Measurements from ENCODE around the gene HOXA13. TPM values are rescaled to one million over a fixed set of nuclear protein-coding genes. Genes with fewer than 3 reads are reported as not detected.
A peak's percentile ranks its signal among the peaks of the same experiment; 100 is the strongest.

Gene HOXA13
- total and polyA plus RNA-seq, 11 donors: not detected

DNA sequence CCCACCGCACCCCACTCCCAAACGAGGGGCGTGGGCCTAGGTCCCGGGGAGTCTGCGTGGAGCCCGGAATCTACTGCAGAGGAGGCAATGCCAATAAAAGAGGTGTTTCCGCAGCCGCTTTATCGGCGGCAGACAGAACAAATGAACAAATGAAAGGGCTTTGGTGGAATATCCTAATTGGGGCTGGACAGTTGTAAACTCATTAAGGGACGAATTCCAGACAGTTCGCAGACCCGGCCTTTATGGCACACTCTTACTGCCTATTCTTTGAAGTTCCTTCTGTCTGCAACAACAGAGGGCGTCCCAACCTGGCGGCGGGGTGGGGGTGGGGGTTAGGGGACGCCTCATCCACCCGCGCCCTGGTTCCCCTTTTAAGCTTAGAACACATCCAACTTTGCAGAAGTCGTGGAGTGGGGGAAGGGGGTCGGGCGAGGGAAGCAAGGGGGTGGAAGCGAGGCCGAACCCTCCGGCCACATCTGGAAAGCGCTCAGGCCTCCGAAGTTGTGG, 38.6 kb downstream of the HOXA13 start:
- Histone ChIP-seq H3K9me3 (no peaks in the 10 kb centered on the region), H3K36me3 (no peaks in the 10 kb centered on the region), H3K27ac (peak overlapping the region in 1 of 12 donors; percentile 71), H3K4me1 (peaks cover 0 to 61% (median 16%) of the 10 kb centered on the region in 12 donors), H3K27me3 (peaks cover 79 to 100% (median 98%) of the 10 kb centered on the region in 9 donors), H3K4me3 (peak overlapping the region; percentile 40 to 67 (median 56))
- ATAC-seq: peak in 3 of 4 donors; percentile 38 to 48 (median 44)
- 3 to 6% (median 6%) methylated on average over 23 to 27 of the region's 27 CpGs for WGBS, 4 donors
- DNase-seq: peak in 3 of 5 donors; percentile 37 to 63 (median 43)
- intact Hi-C loops (cut with DNase I): loop anchor here (1.0 to 10.0 kb wide), 14 partner anchors 309 to 1306 kb away; no protein-coding TSS in a partner anchor
- TF ChIP-seq, protein P1, sequence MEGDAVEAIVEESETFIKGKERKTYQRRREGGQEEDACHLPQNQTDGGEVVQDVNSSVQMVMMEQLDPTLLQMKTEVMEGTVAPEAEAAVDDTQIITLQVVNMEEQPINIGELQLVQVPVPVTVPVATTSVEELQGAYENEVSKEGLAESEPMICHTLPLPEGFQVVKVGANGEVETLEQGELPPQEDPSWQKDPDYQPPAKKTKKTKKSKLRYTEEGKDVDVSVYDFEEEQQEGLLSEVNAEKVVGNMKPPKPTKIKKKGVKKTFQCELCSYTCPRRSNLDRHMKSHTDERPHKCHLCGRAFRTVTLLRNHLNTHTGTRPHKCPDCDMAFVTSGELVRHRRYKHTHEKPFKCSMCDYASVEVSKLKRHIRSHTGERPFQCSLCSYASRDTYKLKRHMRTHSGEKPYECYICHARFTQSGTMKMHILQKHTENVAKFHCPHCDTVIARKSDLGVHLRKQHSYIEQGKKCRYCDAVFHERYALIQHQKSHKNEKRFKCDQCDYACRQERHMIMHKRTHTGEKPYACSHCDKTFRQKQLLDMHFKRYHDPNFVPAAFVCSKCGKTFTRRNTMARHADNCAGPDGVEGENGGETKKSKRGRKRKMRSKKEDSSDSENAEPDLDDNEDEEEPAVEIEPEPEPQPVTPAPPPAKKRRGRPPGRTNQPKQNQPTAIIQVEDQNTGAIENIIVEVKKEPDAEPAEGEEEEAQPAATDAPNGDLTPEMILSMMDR (IDR thresholded peaks at IDR 0.05): peak in 4 of 12 donors; percentile 4 to 29 (median 14)
- no peak for TF ChIP-seq POLR2A (IDR thresholded peaks at IDR 0.05)

DNA sequence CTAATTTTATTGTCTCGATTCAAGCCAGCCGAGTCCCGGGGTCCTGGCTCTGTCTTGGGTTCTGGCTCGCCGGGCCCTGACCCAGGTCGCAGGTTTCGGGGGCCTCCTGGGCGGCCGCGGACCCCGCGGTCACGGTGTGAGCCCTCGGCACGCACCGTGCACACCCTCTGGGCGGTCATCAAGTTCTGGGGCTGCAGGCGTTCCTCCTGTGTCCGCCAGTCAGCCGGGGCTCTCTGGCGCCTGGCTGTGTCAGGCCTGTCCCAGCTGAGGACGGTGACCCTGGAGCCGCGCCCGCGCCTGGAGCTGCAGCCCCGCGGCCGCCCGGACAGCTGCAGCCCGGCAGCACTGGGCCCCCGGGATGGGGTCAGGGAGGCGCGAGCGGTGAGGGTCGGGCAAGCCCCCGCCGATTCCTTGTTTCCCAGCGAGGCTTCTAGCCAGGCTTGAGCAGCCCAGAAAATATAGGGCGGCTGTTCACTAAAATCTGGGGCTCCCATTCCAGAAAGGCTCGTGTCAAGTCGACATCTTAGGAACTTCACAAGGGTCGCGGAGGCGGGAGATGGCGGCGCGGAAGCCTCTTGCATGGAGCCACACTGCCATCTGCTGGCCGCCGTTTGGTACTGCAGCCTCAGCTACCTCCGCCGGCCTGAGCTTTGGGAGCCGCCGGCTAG, 39.2 kb downstream of the HOXA13 start:
- ATAC-seq (peak; percentile 35 to 85 (median 82)), DNase-seq (peak; percentile 76 to 92 (median 85))
- Histone ChIP-seq H3K36me3 (no peaks in the 10 kb centered on the region), H3K27ac (peak overlapping the region in 1 of 12 donors; percentile 71), H3K27me3 (peaks cover 79 to 100% (median 98%) of the 10 kb centered on the region in 9 donors), H3K4me1 (peaks cover 0 to 61% (median 19%) of the 10 kb centered on the region in 12 donors), H3K4me3 (peak overlapping the region; percentile 40 to 67 (median 56)), H3K9me3 (no peaks in the 10 kb centered on the region)
- TF ChIP-seq, protein P1 (IDR thresholded peaks at IDR 0.05): peak; percentile 97 to 100 (median 100)
- no peak for TF ChIP-seq POLR2A (IDR thresholded peaks at IDR 0.05)
- intact Hi-C loops (cut with DNase I): loop anchor here (1.0 to 10.0 kb wide), 14 partner anchors 308 to 1306 kb away; no protein-coding TSS in a partner anchor
- WGBS, 4 donors: 1 to 2% (median 1%) methylated on average over 22 to 54 of the region's 54 CpGs

DNA sequence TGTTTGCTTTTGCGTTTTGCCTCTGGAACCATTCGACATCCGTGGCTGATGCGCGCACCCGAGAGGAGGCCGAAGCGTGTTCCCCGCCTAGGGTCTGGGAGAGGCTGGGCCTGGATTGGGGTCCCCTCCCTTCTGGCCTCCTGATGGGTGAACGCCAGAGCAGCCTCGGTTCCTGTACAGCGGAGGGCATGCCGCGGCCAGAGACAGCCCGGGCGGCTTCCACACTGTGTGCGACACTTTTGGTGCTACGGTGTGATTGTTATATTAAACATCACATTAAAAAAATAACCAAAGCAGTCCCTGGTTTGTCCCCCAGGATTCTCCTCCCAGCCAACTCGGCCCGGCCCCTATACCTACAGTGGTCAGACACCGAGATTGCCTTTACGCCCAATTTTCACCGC, 39.7 kb downstream of the HOXA13 start:
- H3K27ac ChIP-seq: no peak overlapping the region
- H3K9me3 ChIP-seq: no peaks in the 10 kb centered on the region
- TF ChIP-seq, protein P1 (IDR thresholded peaks at IDR 0.05): no peak
- TF ChIP-seq POLR2A (IDR thresholded peaks at IDR 0.05): no peak
- DNase-seq (peak in 2 of 5 donors; percentile 24 to 51), ATAC-seq (peak in 2 of 4 donors; percentile 11)
- intact Hi-C loops (cut with DNase I): loop anchor here (2.0 to 10.0 kb wide), 13 partner anchors 308 to 1305 kb away; no protein-coding TSS in a partner anchor
- peak overlapping the region; percentile 40 to 67 (median 56) for H3K4me3 ChIP-seq
- 17 to 37% (median 28%) methylated on average over 17 to 23 of the region's 23 CpGs for WGBS, 4 donors
- H3K27me3 ChIP-seq: peaks cover 79 to 100% (median 98%) of the 10 kb centered on the region in 9 donors
- H3K36me3 ChIP-seq: no peaks in the 10 kb centered on the region
- H3K4me1 ChIP-seq: peaks cover 1 to 61% (median 21%) of the 10 kb centered on the region in 12 donors

All from heart left ventricle (tissue), 16 donors.